ENCODE data around the gene FTO. TPM values are rescaled to one million over a fixed set of nuclear protein-coding genes. Genes with fewer than 3 reads are reported as not detected.

Gene FTO
- total and polyA plus RNA-seq, 2 of the 8 experiments (the other 6 are each of a cell fraction or from before 2014, with no cell fraction given), result 34.5 to 59.8 TPM

GRCh38 chr16:54140788-54141136 is 436.8 kb downstream of the FTO start:
- H3K23ac ChIP-seq (ENCODE audit: insufficient read length), result no peak overlapping the region
- H2BK15ac ChIP-seq (ENCODE audit: low read length), result no peak overlapping the region; the same call in 1 of the 2 replicates
- H3K36me3 ChIP-seq (ENCODE audit: control insufficient read depth in 2 of 4, insufficient read depth in 4 of 4, low read length in 3 of 4), result no peaks in the 10 kb centered on the region
- no peaks in the 10 kb centered on the region for H3K79me2 ChIP-seq (ENCODE audit: control insufficient read depth in 1 of 2, insufficient read depth in 2 of 2, low read length in 2 of 2)
- H3K4me3 ChIP-seq (ENCODE audit: extremely low read depth in 1 of 4, insufficient read depth in 2 of 4, low read depth in 3 of 4, low read length in 4 of 4), result no peak overlapping the region
- H3K4me1 ChIP-seq (replicated peaks in 1 of 4; ENCODE audit: control insufficient read depth in 3 of 4, insufficient read depth in 4 of 4, low read length in 3 of 4), result 0 out of 7 replicates have a peak, but pooled peaks cover 0 to 2% (median 0%) of the 10 kb centered on the region in 4 experiments
- no peak overlapping the region for H2BK120ac ChIP-seq (replicated peaks; ENCODE audit: low read depth, low read length)
- no peak overlapping the region for H2AFZ ChIP-seq (ENCODE audit: low read length)
- H2BK5ac ChIP-seq (ENCODE audit: low read depth, low read length), result no peak overlapping the region
- H3K4ac ChIP-seq (replicated peaks; ENCODE audit: insufficient read length, low read depth, low read length), result no peak overlapping the region
- no peak overlapping the region for H4K5ac ChIP-seq (ENCODE audit: insufficient read length, low read depth, low read length)
- no peak overlapping the region for H2BK20ac ChIP-seq (ENCODE audit: low read length)
- H4K20me1 ChIP-seq (replicated peaks in 1 of 2; ENCODE audit: control insufficient read depth in 1 of 2, insufficient read depth in 2 of 2, low read length in 2 of 2), result no peaks in the 10 kb centered on the region
- H3K27ac ChIP-seq (ENCODE audit: low read depth, low read length), result no peak overlapping the region
- DNase-seq (ENCODE audit: low read depth in 1 of 2, low spot score in 2 of 2), result no peak
- FAIRE-seq, result no peak
- no peak overlapping the region for H3K4me2 ChIP-seq (ENCODE audit: insufficient read depth in 1 of 2, low read depth in 2 of 2, low read length in 2 of 2)
- WGBS, 2 experiments (ENCODE audit: extremely low coverage in 1 of 2, insufficient coverage in 1 of 2, insufficient read length in 1 of 2, insufficient replicate concordance in 2 of 2, low coverage in 1 of 2, low lambda C conversion rate in 2 of 2, missing lambda C conversion rate in 1 of 2), result 94% methylated on average over 4 of the region's 4 CpGs; no CpG with 5 or more reads in 1 of the 2 experiments
- ChIA-PET CTCF (ENCODE audit: partially characterized antibody) (interaction anchor here (0.6 to 1.5 kb wide), 5 partner anchors 9 to 86 kb away, joined by 3 read pairs; no protein-coding TSS in a partner anchor), POLR2A (ENCODE audit: partially characterized antibody) (no interaction called here)
- no peak overlapping the region for H2AK5ac ChIP-seq (ENCODE audit: low read depth, low read length)
- H3K9me3 ChIP-seq (ENCODE audit: insufficient read depth in 2 of 2, low read depth in 1 of 2, low read length in 1 of 2), result 0 out of 4 replicates have a peak, but pooled peaks cover 0 to 3% of the 10 kb centered on the region in 2 experiments
- no peak overlapping the region for H3K18ac ChIP-seq (ENCODE audit: extremely low read depth, low read length)
- H3K56ac ChIP-seq (replicated peaks; ENCODE audit: insufficient read length, low read depth, low read length), result no peak overlapping the region
- no peak overlapping the region for H4K91ac ChIP-seq (replicated peaks; ENCODE audit: insufficient read length, low read length)
- no peaks in the 10 kb centered on the region for H3K27me3 ChIP-seq (replicated peaks in 1 of 4; ENCODE audit: control insufficient read depth in 3 of 4, extremely low read depth in 1 of 4, insufficient read depth in 3 of 4, low read length in 3 of 4)
- H3K9ac ChIP-seq (replicated peaks in 1 of 4; ENCODE audit: extremely low read depth in 1 of 4, low read depth in 3 of 4, low read length in 3 of 4), result no peak overlapping the region
- no peak overlapping the region for H3K14ac ChIP-seq (ENCODE audit: insufficient read length)
- no peaks in the 10 kb centered on the region for H3K79me1 ChIP-seq (ENCODE audit: low read depth, low read length)
- no peak overlapping the region for H2BK12ac ChIP-seq (ENCODE audit: low read depth, low read length)
- no peak for TF ChIP-seq PHF8 (conservative IDR thresholded peaks at IDR 0.05; ENCODE audit: low read depth, low read length)
- TF ChIP-seq BCL11A (IDR thresholded peaks at IDR 0.05; ENCODE audit: low read depth in 2 of 2, low read length in 2 of 2), result no peak
- TF ChIP-seq CTBP2 (IDR thresholded peaks at IDR 0.05; ENCODE audit: borderline replicate concordance, insufficient read depth, insufficient read length, low read length), result no peak
- TF ChIP-seq, protein P1, sequence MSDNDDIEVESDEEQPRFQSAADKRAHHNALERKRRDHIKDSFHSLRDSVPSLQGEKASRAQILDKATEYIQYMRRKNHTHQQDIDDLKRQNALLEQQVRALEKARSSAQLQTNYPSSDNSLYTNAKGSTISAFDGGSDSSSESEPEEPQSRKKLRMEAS (IDR thresholded peaks at IDR 0.05), result no peak
- no peak for TF ChIP-seq KDM5A (IDR thresholded peaks at IDR 0.05; ENCODE audit: low read length)
- no peak for TF ChIP-seq BRCA1 (IDR thresholded peaks at IDR 0.05; ENCODE audit: low read depth, low read length)
- TF ChIP-seq NANOG (IDR thresholded peaks at IDR 0.05; ENCODE audit: insufficient read depth, low read depth, low read length, poor library complexity, severe bottlenecking), result no peak
- TF ChIP-seq FOSL1 (IDR thresholded peaks at IDR 0.05; ENCODE audit: insufficient read depth, low read depth, low read length), result no peak
- TF ChIP-seq CBX5 (IDR thresholded peaks at IDR 0.05; ENCODE audit: low read depth, low read length), result no peak
- no peak for TF ChIP-seq RFX5 (IDR thresholded peaks at IDR 0.05; ENCODE audit: borderline replicate concordance, low read depth, low read length)
- no peak for TF ChIP-seq CHD2 (IDR thresholded peaks at IDR 0.05; ENCODE audit: low read length)
- TF ChIP-seq SUZ12 (IDR thresholded peaks at IDR 0.05; ENCODE audit: low read length), result no peak
- no peak for TF ChIP-seq MAFK (IDR thresholded peaks at IDR 0.05; ENCODE audit: low read depth, low read length)
- no peak overlapping the region for H4K8ac ChIP-seq (ENCODE audit: extremely low read depth, insufficient read depth, low read length)
- no peaks in the 10 kb centered on the region for H3K23me2 ChIP-seq (ENCODE audit: low read depth, low read length)

All from H1 (cell line).